MG63 (cell line): ENCODE results near the gene NOP53. TPM values are rescaled to one million over a fixed set of nuclear protein-coding genes. Genes with fewer than 3 reads are reported as not detected.
"Not testable (repeated sequence)": the region's sequence is repeated elsewhere in the genome, so short reads cannot be mapped to it uniquely, and the experiment has no call there.

Experiments
- DNase-seq: peaks from one replicate; pipeline ENCODE4 v3.0.0-alpha.2; 2020
- H3K27me3 ChIP-seq: fragments of 250-450 bp; sonication (Bioruptor Pico); 2 replicates; pipeline ENCODE4 v1.5.1; 2020; ENCODE audit warnings: mild to moderate bottlenecking, moderate library complexity
- H3K36me3 ChIP-seq: fragments of 250-450 bp; sonication (Bioruptor Pico); 2 replicates; pipeline ENCODE4 v1.5.1; 2020; ENCODE audit warnings: mild to moderate bottlenecking, moderate library complexity
- H3K4me3 ChIP-seq: fragments of 250-450 bp; sonication (Bioruptor Pico); 2 replicates; pipeline ENCODE4 v1.5.1; 2020; ENCODE audit warnings: mild to moderate bottlenecking, moderate library complexity
- H3K9me3 ChIP-seq: fragments of 250-450 bp; sonication (Bioruptor Pico); 2 replicates; pipeline ENCODE4 v1.5.1; 2020; ENCODE audit warnings: mild to moderate bottlenecking, moderate library complexity
- total RNA-seq: library from RNA; depleted of rRNA; stranded (reverse); fragments of >200 nt; shearing (Covaris generic); gene quantifications from 2 replicates; pipeline ENCODE4 v1.2.3, GENCODE V29; 2014; ENCODE audit warnings: low replicate concordance; rRNA removed

The NOP53 gene
- total RNA-seq, 1 experiment from 2014 or later: 428 TPM

DNA sequence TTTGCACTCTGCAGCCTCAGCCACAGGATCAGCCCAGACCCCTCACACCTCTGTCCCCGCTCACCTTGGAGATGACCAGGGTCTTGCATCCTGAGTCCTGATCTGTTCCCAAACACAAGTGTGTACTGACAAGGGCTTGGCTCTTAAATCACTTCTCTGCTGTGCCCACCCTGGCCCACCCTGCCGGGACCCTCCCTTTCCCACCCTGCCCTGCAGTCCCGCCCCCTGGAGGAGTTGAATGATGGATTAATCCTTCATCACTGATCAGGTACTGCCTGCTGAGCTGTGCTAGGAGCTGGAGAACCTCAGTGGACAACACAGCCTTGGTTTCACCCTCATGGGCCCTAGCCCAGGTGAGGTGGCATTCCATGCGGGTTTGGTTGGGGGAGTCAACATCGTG is 59.1 kb downstream of the NOP53 start, which contains the start of gene TPRX1:
Gene TPRX1 (minus strand): TSS at position 101 of the 400 bp plus-strand sequence. CDS start 12 bp downstream, at position 89.
- not testable (repeated sequence) for H3K27me3 ChIP-seq, DNase-seq, H3K4me3 ChIP-seq, H3K36me3 ChIP-seq, H3K9me3 ChIP-seq

DNA sequence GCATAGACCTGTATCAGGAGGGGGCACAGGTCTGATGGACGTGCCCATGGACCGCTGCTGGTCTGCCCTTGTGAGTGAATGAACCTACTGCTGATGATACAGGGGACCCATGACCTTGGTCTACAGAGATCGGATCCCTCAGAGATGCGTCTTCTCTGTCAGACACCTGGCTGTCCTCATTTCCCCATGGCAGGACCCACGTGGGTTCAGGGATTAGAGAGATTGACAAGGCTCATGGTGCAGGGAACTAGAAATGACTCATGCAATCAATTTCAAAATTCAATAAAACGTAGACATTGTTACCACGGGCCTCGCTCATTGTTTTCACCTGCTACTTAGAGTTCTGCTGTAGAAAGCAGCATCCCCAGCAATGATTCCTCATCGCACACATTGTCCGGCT is 60.0 kb downstream of the NOP53 start:
- peaks cover 8% of the 10 kb centered on the region; the same call in 1 of the 2 replicates for H3K9me3 ChIP-seq
- peaks cover 7% of the 10 kb centered on the region for H3K27me3 ChIP-seq
- H3K4me3 ChIP-seq: no peak overlapping the region
- no peaks in the 10 kb centered on the region for H3K36me3 ChIP-seq
- no peak for DNase-seq

DNA sequence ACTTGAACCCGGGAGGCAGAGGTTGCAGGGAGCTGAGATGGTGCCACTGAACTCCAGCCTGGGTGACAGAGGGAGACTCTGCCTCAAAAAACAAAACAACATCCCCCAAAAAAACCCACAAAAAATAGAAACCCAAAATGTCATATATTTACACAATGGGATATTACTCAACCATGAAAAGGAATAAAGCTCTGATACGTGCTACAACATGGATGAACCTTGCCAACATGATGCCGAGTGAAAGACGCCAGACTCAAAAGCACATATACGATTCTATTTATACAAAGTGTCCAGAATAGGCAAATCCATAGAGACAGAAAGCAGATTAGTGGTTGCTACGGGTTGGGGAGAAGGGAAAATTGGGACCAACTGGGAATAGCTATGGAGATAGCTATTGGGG is 61.1 kb downstream of the NOP53 start:
- peaks cover 7% of the 10 kb centered on the region for H3K27me3 ChIP-seq
- H3K9me3 ChIP-seq: no peaks in the 10 kb centered on the region
- no peak overlapping the region for H3K4me3 ChIP-seq
- no peak for DNase-seq
- H3K36me3 ChIP-seq: no peaks in the 10 kb centered on the region

Other genes starting within 250 kb of the NOP53 start
- 141 and 323 TPM in 2 replicates for gene NAPA, start 230.5 kb upstream of the NOP53 start, total RNA-seq
- gene ZNF541, start 172.4 kb upstream of the NOP53 start, total RNA-seq: 0.36 and 0.69 TPM in 2 replicates
- gene BICRA, start 136.4 kb upstream of the NOP53 start, total RNA-seq: 0.10 and 0.52 TPM in 2 replicates
- 15.7 and 25.4 TPM in 2 replicates for gene EHD2, start 32.1 kb upstream of the NOP53 start, total RNA-seq
- 79.0 and 246 TPM in 2 replicates for gene SELENOW, start 33.2 kb downstream of the NOP53 start, total RNA-seq
- not detected in 2 replicates for gene TPRX1, start 59.0 kb downstream of the NOP53 start, total RNA-seq
- not detected in 2 replicates for gene CRX, start 76.4 kb downstream of the NOP53 start, total RNA-seq
- not detected in 2 replicates for gene TPRX2, start 113.7 kb downstream of the NOP53 start, total RNA-seq
- not detected in 2 replicates for gene SULT2A1, start 140.8 kb downstream of the NOP53 start, total RNA-seq
- gene BSPH1, start 246.6 kb downstream of the NOP53 start, total RNA-seq: not detected in 2 replicates
- gene ELSPBP1, start 249.1 kb downstream of the NOP53 start, total RNA-seq: not detected in 2 replicates